Omental fat pad (tissue), 4 donors: ENCODE results near the gene UCK2. TPM values are rescaled to one million over a fixed set of nuclear protein-coding genes. Genes with fewer than 3 reads are reported as not detected.

Experiments used
- ATAC-seq: fragments of 150-250 bp; one replicate; pipeline ENCODE4 v1.9.1; 2016; ENCODE audit warnings: mild to moderate bottlenecking, moderate library complexity; ENCODE audit not compliant: low FRiP score
- DNase-seq: peaks from one replicate; pipeline ENCODE4 v3.0.0-alpha.2; 2019; ENCODE audit warnings: low spot score
- CTCF ChIP-seq, 3 donors: fragments of 450-650 bp; IDR thresholded peaks; one replicate each; pipeline ENCODE4 v1.5.1; 2016 to 2017; ENCODE audit warnings: antibody characterized with exemption in 3 of 3, mild to moderate bottlenecking in 3 of 3, moderate library complexity in 2 of 3
- total RNA-seq, 4 donors: library from RNA; depleted of rRNA; stranded (reverse); fragments of >200 nt; gene quantifications; one replicate each; pipeline ENCODE4 v1.1.0, GENCODE V29; 2016

The UCK2 gene
- total RNA-seq, 4 donors from 2014 or later = 19.3 to 93.9 (median 22.3) TPM

- DNase-seq (no peak), ATAC-seq (no peak)
- no peak for TF ChIP-seq CTCF (IDR thresholded peaks at IDR 0.05)
Observed at GRCh38 chr1:165912638-165913037, 85.2 kb downstream of the UCK2 start.

GRCh38 chr1:165914136-165914798 is 86.9 kb downstream of the UCK2 start:
- ATAC-seq = no peak
- peak in 1 of 3 donors; percentile 24 for TF ChIP-seq CTCF (IDR thresholded peaks at IDR 0.05)
- DNase-seq = no peak

GRCh38 chr1:165915480-165915879 is 88.1 kb downstream of the UCK2 start:
- DNase-seq (no peak), ATAC-seq (no peak)
- no peak for TF ChIP-seq CTCF (IDR thresholded peaks at IDR 0.05)

- ATAC-seq (no peak), DNase-seq (no peak)
- TF ChIP-seq CTCF (IDR thresholded peaks at IDR 0.05) = no peak
Observed at GRCh38 chr1:165915932-165916348, 88.5 kb downstream of the UCK2 start.

GRCh38 chr1:165917166-165917565 is 89.8 kb downstream of the UCK2 start:
- DNase-seq (no peak), ATAC-seq (no peak)
- no peak for TF ChIP-seq CTCF (IDR thresholded peaks at IDR 0.05)

- no peak for ATAC-seq
- no peak for TF ChIP-seq CTCF (IDR thresholded peaks at IDR 0.05)
- no peak for DNase-seq
Observed at GRCh38 chr1:165924117-165924516, 96.7 kb downstream of the UCK2 start.

- DNase-seq = no peak
- no peak for ATAC-seq
- TF ChIP-seq CTCF (IDR thresholded peaks at IDR 0.05) = no peak
Observed at GRCh38 chr1:165925498-165926079, 98.2 kb downstream of the UCK2 start.
